Measurements from ENCODE around the gene CDH15. TPM values are rescaled to one million over a fixed set of nuclear protein-coding genes. Genes with fewer than 3 reads are reported as not detected.
"Not testable (repeated sequence)": the region's sequence is repeated elsewhere in the genome, so short reads cannot be mapped to it uniquely, and the experiment has no call there.

CDH15 gene
- total RNA-seq, 1 donor from 2014 or later = 1.2 TPM

DNA sequence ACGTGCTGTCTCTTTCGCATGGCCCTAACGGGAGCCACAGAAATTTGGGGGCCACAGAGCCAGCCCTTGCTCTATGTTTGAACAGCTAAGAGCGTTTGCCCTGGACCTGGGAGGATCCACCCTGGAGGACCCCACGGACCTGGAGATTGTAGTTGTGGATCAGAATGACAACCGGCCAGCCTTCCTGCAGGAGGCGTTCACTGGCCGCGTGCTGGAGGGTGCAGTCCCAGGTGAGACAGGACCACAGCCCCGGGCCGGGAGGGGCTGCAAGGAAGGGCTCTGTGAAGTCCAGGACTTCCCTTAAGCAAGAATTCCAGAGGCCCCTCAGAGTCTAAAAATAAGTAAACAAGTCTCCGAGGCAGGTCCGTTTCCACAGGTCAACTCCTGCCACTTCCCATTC, 11.9 kb downstream of the CDH15 start:
- no peak for DNase-seq (ENCODE audit: low spot score)
- ATAC-seq = no peak
- intact Hi-C loops (cut with DNase I) = no loop called here

DNA sequence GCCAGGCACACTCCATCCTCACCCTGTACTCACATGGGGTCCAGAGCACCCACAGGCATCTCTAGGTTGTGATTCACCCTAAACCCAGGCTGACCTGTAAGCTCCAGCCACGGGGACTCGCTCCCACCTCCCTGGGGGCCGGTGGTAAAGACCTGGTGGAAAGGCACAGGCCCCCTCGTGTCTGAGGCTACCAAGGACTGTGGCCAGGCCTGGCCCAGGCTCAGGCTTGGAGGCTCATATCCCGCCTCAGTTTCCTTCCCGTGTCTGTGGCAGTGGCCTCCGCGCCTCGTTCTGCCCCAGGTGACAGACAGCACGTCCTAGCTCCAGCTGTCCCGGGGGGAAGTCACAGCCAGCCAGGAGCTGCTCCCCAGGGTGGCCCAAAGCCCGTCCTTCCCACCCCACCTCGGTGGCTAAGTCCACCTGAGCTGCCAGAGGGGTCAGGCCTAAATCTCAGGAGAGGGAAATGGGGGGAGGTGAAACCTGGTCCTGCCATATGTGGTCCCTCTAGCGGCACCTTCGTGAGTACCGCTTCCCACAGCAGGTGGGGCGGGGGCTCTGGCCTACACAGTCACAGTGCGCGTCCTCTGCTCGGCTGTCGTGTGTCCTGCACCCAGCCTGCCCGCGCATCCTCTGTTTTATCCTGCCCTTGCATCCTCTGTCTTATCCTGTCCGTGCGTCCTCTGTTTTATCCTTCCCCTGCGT, 12.6 kb downstream of the CDH15 start:
- no peak for ATAC-seq
- intact Hi-C loops (cut with DNase I) = no loop called here
- no peak for DNase-seq (ENCODE audit: low spot score)

DNA sequence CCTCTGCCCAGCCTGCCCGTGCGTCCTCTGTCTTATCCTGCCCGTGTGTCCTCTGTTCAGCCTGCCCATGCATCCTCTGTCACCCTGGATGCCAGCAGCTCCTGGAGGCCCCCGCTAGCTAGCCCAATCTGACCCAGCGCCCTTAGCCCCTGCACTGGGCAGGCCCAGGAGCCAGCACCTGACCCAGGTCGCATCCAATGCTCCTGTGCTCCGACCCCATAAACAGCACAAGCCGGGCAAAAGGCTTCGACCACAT, 13.1 kb downstream of the CDH15 start:
- ATAC-seq = no peak
- DNase-seq (ENCODE audit: low spot score) = no peak
- intact Hi-C loops (cut with DNase I) = no loop called here

DNA sequence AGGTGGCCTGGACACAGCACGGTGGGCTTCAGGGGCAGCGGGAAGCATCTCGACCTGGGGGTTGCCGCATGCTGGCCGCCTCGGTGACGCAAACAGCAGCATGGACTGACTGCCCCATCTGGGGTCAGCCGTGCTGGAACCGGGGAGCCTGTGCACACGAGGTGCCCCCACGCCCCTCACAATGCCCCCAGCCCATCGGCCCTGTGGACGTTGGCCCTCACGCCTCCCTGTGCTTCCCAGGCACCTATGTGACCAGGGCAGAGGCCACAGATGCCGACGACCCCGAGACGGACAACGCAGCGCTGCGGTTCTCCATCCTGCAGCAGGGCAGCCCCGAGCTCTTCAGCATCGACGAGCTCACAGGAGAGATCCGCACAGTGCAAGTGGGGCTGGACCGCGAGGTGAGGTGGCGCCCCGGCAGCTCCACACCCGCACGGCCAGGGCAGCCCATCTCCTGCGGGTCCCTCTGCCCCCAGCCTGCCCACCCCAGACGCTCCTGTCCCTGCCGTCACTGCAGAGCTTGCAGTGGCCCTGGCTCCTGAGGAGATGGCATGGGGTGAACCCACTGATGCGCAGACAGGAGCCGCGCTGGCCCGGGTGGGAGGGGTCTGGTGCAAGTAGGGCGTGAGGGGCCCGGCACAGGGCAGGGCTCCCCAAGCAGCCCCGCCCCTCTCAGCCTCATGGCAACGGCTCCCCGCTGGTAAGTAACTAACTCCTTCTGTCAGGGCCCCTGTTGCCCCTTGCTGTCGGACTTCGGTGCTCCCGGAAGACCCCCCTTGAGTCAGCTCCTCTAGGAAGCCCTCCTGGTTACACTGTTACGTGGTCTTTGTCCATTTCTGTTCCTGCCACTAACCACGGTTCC, 13.6 kb downstream of the CDH15 start:
- ATAC-seq (no peak), DNase-seq (ENCODE audit: low spot score) (no peak)
- intact Hi-C loops (cut with DNase I) = no loop called here

DNA sequence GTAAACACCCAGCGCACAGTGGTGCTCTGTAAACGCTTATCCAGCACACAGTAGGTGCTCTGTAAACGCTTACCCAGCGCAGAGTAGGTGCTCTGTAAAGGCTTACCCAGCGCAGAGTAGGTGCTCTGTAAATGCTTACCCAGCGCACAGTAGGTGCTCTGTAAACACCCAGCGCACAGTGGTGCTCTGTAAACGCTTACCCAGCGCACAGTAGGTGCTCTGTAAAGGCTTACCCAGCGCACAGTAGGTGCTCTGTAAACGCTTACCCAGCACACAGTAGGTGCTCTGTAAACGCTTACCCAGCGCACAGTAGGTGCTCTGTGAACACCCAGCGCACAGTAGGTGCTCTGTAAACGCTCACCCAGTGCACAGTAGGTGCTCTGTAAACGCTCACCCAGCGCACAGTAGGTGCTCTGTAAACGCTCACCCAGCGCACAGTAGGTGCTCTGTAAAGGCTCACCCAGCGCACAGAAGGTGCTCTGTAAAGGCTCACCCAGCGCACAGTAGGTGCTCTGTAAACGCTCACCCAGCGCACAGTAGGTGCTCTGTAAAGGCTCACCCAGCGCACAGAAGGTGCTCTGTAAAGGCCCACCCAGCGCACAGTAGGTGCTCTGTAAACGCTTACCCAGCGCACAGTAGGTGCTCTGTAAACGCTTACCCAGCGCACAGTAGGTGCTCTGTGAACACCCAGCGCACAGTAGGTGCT, 14.5 kb downstream of the CDH15 start:
- not testable (repeated sequence) for ATAC-seq

DNA sequence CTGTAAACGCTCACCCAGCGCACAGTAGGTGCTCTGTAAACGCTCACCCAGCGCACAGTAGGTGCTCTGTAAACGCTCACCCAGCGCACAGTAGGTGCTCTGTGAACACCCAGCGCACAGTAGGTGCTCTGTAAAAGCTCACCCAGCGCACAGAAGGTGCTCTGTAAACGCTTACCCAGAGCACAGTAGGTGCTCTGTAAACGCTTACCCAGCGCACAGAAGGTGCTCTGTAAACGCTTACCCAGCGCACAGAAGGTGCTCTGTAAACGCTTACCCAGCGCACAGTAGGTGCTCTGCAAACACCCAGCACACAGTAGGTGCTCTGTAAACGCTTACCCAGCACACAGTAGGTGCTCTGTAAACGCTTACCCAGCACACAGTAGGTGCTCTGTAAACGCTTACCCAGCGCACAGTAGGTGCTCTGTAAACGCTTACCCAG, 15.1 kb downstream of the CDH15 start:
- intact Hi-C loops (cut with DNase I); ATAC-seq; DNase-seq (ENCODE audit: low spot score): not testable (repeated sequence)

More for the DNA sequence above, 14.5 kb downstream of the CDH15 start:
- DNase-seq (ENCODE audit: low spot score); intact Hi-C loops (cut with DNase I): not testable (repeated sequence)

DNA sequence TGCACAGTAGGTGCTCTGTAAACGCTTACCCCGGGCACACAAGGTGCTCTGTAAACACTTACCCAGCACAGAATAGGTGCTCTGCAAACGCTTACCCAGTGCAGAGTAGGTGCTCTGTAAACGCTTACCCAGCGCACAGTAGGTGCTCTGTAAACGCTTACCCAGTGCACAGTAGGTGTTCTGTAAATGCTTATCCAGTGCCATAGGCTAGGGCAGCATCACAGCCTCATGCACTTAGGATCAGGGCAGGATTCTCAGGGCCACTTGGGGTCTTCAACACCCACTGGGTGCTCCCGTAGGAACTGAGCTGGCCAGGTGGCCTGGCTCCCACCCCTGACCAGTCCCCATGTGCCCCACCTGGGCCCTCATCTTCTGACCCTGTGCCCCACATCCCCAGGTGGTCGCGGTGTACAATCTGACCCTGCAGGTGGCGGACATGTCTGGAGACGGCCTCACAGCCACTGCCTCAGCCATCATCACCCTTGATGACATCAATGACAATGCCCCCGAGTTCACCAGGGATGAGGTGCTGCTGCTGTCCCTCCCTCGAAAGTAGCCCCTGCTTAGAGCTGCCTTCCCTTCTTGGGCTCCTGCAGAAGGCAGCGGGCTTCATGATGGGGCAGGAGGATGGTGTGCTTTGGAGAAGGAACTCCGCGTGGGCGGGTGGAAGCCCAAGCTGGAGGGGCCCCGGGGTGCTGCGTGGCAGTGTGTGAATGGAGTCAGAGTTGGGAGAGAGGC, 15.7 kb downstream of the CDH15 start:
- no peak for DNase-seq (ENCODE audit: low spot score)
- intact Hi-C loops (cut with DNase I) = no loop called here
- no peak for ATAC-seq

DNA sequence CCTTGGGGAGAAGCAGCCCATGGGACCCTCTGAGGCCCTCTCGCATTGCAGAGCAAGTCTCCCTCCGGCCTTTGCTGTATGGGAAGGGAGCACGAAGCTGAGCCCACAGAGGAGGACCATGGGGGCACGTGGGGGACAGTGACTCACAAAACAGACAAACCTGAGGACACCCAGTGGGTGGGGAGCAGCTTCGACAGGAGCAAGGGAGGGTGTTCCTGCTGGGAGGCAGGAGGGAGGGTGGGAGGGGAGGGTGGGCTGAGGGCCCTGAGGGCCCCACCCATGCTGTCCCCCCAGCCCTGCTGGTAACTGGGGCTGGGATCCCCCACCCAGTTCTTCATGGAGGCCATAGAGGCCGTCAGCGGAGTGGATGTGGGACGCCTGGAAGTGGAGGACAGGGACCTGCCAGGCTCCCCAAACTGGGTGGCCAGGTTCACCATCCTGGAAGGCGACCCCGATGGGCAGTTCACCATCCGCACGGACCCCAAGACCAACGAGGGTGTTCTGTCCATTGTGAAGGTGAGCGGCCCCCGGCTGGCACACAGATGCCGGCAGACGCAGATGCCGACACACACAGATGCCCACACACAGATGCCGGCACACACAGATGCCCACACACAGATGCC, 16.3 kb downstream of the CDH15 start:
- intact Hi-C loops (cut with DNase I) = no loop called here
- DNase-seq (ENCODE audit: low spot score) (no peak), ATAC-seq (no peak)

DNA sequence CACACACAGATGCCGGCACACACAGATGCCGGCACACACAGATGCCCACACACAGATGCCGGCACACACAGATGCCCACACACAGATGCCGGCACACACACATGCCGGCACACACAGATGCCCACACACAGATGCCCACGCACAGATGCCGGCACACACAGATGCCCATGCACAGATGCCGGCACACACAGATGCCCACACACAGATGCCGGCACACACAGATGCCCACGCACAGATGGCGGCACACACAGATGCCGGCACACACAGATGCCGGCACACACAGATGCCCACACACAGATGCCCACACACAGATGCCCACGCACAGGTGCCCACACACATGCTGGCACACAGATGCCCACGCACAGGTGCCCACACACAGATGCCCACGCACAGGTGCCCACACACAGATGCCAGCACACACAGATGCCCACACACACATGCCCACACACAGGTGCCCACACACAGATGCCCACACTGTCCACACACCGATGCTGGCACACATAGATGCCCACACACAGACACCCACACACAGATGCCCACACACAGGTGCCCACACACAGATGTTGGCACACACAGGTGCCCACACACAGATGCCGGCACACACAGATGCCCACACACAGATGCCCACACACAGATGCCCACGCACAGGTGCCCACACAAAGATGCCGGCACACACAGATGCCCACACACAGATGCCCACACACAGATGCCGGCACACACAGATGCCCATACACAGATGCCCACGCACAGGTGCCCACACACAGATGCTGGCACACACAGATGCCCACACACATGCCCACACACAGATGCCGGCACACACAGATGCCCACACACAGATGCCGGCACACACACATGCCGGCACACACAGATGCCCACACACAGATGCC, 17.2 kb downstream of the CDH15 start:
- ATAC-seq; intact Hi-C loops (cut with DNase I); DNase-seq (ENCODE audit: low spot score): not testable (repeated sequence)

DNA sequence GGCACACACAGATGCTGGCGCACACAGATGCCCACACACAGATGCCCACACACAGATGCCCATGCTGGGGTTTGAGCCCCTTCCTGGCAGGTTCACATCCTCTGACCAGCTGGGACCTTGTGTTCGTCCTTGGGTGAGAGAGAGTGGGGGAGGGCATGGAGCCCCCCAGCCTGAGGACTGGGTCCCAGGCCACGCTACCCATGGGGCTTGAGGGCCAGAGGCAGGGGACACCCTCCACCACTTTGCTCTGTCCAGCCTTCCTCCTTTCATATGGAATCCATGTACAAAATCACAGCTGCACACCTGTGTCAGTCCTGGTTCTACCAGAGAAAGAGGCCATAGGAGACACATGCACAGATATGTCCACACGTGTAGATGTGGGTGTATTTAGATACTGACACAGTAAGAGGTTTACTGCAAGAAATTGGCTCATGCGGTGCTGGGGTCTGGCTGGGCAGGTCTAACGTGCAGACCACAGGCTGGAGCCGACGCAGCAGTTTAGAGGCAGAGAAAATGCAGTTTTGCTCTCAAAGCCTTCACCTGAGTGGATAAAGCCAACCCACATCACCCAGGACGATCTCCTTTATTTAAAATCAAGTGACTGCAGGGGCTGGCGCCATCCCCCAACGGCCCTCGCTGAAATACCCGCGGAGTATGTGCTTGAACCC, 17.9 kb downstream of the CDH15 start:
- ATAC-seq (no peak), DNase-seq (ENCODE audit: low spot score) (no peak)
- intact Hi-C loops (cut with DNase I) = no loop called here

DNA sequence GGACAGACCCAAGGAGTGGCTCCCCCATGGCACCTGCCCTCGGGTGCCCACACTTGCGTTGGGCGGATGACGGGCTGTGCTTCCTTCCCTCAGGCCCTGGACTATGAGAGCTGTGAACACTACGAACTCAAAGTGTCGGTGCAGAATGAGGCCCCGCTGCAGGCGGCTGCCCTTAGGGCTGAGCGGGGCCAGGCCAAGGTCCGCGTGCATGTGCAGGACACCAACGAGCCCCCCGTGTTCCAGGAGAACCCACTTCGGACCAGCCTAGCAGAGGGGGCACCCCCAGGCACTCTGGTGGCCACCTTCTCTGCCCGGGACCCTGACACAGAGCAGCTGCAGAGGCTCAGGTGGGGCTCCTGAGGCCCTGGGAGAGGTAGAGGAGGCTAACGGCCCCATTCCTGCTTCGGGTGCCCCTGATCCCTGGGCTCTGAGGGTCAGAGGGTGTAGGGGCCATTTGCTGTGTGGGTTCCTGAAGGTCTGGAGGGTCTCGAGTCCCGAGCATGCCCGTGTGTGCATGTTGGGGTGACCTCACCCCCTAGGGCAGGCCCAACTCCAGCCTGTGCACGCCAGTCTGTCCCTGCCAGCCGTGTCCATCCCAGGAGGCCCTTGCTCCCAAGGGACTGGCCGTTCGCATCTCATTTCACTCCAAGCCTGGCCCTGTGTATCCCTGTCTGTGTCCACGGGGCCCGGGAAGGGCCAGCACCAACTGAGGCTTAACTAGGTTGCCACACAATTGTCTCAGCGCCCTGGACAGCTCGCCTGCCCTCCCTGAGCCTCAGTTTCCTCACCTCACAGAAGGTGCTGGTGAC, 18.8 kb downstream of the CDH15 start:
- ATAC-seq (no peak), DNase-seq (ENCODE audit: low spot score) (no peak)
- intact Hi-C loops (cut with DNase I) = no loop called here

DNA sequence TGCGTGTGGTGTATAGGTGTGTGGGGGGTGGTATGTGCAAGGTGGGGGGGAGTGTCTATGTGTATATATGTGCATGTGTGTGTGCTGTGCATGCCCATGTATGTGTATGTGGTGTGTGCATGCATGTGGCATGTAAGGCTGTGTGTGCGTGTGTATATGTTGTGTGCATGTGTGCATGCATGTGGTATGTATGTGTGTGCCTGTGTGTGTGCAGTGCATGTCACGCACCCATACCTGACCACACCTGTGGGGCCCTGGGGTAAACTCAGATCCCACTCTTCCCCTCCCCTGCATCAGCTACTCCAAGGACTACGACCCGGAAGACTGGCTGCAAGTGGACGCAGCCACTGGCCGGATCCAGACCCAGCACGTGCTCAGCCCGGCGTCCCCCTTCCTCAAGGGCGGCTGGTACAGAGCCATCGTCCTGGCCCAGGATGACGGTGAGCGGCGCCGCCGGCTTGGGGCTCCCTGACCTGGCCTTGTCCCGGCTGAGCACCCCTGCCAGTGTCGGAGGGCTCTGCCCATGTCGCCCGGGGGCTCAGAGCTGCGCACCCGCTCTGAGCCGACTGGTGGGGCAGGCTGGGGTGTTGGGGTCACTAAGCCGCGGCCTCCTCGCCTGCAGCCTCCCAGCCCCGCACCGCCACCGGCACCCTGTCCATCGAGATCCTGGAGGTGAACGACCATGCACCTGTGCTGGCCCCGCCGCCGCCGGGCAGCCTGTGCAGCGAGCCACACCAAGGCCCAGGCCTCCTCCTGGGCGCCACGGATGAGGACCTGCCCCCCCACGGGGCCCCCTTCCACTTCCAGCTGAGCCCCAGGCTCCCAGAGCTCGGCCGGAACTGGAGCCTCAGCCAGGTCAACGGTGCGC, 19.7 kb downstream of the CDH15 start:
- DNase-seq (ENCODE audit: low spot score) = no peak
- intact Hi-C loops (cut with DNase I) = no loop called here
- no peak for ATAC-seq

DNA sequence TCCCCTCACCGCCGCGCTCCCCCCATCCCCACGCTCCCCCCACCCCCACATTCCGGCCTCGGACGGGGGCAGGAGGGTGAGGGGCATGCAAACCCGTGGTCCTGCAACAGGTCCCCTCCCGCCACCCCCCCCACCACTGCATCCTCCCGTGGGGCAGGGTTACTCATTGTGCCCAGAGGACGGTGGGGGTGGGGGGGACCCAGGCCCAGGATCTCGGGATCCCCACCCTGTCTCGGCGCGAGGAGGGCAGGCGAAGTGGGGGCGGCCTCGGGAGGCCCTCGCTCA, 20.3 kb downstream of the CDH15 start:
- intact Hi-C loops (cut with DNase I) = no loop called here
- no peak for ATAC-seq
- no peak for DNase-seq (ENCODE audit: low spot score)

DNA sequence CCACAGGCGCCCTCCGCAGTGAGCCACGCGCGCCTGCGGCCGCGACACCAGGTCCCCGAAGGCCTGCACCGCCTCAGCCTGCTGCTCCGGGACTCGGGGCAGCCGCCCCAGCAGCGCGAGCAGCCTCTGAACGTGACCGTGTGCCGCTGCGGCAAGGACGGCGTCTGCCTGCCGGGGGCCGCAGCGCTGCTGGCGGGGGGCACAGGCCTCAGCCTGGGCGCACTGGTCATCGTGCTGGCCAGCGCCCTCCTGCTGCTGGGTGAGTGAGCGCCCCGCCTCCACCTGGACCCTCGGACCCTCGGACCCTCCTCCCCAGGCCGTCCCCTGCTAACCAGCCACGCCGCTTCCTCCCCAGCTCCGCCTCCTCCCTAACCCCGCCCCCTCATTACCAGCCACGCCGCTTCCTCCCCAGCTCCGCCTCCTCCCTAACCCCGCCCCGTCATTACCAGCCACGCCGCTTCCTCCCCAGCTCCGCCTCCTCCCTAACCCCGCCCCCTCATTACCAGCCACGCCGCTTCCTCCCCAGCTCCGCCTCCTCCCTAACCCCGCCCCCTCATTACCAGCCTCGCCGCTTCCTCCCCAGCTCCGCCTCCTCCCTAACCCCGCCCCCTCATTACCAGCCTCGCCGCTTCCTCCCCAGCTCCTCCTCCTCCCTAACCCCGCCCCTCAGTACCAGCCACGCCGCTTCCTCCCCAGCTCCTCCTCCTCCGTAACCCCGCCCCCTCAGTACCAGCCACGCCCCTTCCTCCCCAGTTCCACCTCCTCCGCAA, 20.8 kb downstream of the CDH15 start:
- intact Hi-C loops (cut with DNase I); DNase-seq (ENCODE audit: low spot score): not testable (repeated sequence)
- ATAC-seq = peak; percentile 77

DNA sequence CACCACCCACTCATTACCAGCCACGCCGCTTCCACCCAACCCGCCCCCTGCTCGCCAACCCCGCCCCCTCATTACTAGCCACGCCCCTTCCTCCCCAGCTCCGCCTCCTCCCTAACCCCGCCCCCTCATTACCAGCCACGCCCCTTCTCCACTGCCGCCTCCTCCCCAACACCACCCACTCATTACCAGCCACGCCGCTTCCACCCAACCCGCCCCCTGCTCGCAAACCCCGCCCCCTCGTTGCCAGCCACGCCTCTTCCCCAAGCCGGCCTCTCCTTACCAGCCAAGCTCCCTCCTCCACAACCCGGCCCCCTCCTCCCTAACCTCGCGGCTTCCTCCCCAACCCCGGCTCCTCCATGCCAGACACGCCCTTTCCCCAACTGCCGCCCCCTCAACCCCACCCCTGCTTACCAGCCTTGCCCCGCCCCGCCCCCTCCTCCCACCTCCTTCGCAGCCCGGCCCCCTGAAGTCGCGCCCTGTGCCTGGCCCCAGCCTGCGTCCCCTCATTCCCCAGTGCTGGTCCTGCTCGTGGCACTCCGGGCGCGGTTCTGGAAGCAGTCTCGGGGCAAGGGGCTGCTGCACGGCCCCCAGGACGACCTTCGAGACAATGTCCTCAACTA, 21.5 kb downstream of the CDH15 start:
- DNase-seq (ENCODE audit: low spot score) = peak; percentile 86
- intact Hi-C loops (cut with DNase I) = no loop called here
- ATAC-seq = peak; percentile 76
